Measurements from ENCODE around the gene FITM2.

Gene FITM2

DNA sequence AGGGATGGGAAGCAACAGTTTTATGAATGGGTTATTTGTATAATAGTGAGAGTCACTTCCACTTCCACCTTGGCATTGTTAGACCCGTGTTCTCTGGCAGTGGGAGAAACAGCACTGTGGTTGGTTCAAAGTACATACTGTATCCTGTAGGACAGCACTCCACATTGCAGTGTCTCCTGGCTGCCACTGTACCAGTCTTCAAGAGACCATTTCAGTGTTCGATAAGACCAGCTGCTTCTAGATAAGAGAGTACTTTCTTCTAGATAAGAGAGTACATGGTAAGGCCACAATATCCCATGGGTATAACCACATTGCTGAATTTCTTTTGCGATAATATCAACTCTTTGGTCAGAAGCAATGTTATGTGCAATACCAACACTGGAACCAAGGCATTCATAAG lies 28.8 kb downstream of the FITM2 start:
- DNase-seq, result peak; percentile 59 to 89
- TF ChIP-seq GATA1 (IDR thresholded peaks at IDR 0.05; ENCODE audit: low read depth, low read length), result peak; percentile 39
- no peak for TF ChIP-seq POLR2A (IDR thresholded peaks at IDR 0.05; ENCODE audit: low read length)

DNA sequence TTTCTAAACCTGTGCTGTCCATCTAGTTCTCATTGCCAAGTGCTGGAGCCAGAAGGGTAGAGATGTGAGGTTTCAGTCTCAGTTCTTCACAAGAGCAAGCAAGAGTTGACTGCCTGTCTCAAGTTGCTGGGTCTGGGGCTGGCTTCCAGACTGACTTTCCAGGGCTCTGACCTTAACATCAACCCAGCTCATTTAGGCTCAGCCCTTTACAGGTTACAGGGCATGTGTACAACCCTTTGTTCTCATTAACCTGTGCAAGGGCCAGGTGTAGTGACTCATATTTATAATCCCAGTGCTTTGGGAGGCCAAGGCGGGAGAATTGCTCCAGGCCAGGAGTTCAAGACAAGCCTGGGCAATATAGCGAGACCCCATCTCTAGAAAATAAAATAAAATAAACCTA lies 30.6 kb downstream of the FITM2 start:
- no peak for DNase-seq
- TF ChIP-seq POLR2A (IDR thresholded peaks at IDR 0.05; ENCODE audit: low read length) (no peak), GATA1 (IDR thresholded peaks at IDR 0.05; ENCODE audit: low read depth, low read length) (no peak)

DNA sequence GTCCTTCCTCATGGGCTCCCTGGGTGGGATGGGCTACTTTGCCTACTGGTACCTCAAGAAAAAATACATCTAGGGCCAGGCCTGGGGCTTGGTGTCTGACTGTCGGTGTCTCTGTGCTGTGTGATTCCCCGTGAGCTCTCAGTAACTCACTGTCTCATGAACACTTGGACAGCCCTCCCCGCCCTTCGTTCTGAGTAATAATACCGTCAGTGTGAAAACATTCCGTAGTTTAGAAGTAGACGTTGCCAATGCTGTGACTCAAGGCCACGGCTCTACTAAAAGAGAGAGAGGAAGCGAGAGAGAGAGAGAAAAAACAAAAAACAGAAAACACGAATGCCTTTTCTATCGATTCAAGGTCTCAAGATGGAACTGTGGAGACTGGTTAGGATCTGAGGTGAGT lies 31.8 kb downstream of the FITM2 start:
- TF ChIP-seq GATA1 (IDR thresholded peaks at IDR 0.05; ENCODE audit: low read depth, low read length) (no peak), POLR2A (IDR thresholded peaks at IDR 0.05; ENCODE audit: low read length) (no peak)
- no peak for DNase-seq

DNA sequence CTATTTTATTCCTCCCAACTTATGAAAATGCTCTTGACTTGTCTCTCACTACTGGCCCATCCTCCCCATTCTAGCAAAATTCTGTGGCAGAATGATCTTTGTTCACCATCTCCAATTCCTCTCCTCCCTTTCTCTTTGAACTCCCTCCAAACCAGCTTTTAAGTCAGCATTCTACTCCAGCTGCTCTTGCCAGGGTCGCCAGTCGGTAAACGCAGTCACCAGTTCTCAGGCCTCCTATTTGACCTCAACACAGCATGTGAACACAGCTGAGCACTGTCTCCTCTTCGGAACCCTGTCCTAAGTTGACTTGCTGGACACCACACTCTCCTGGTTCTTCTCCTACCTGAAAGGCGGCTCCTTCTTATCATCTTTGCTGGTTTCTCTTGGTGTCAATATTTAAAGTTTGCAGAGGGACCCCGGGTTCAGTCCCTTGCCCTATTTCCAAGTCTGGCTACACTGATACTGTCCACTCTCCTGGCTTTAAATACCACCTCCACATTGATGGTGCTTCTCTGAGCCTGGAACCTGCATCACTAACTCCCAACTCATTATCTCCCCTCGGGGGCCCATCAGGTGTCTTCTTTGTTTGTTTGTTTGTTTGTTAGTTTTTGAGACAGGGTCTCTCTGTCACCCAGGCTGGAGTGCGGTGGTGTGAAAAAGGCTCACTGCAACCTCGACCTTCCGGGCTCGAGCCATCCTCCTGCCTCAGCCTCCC lies 36.5 kb downstream of the FITM2 start:
- no peak for DNase-seq
- no peak for TF ChIP-seq POLR2A (IDR thresholded peaks at IDR 0.05; ENCODE audit: low read length)
- TF ChIP-seq GATA1 (IDR thresholded peaks at IDR 0.05; ENCODE audit: low read depth, low read length), result no peak

DNA sequence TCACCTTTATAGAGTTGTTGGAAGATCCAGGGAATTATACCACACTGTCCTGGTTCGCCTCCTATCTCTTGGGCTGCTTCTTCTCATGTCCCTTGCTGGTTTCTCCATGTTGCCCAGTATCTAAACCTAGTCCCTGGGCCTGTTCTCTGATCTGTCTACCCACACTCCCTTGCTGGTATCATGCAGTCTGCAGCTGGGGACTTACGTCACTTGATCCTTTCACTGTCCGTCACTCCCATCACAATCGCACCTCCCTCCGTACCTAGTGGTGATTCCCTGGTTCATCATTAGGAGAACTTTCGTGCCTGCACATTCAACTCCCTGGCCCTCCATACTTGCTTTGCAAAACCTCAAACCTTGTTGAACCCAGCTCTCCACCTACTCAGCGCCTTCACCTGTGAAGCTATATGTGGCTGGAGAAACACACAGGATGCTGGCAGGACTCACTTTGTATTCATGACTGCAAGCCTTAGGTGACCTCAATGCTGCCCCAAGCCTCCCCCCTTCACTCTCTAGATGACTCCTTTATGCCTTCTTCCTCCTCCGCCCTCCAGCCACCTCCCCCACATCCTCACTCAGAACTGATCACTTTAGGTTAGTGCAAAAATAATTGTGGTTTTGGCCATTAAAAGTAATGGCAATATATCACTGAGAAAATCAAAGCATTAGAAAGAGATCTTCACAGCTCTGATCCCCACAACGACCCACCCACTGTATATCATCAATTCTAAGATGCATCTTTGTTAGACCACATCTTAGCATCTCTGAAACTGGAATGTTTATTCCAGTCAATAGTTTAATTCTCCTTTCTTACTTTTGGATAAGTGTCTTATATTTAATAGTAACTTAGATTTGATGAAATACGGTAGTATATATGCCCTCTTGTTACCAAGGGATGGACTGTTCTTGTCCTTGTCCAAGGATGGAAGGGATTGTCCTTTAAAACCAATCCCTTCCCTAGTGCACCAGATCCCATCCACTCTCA lies 37.5 kb downstream of the FITM2 start:
- TF ChIP-seq GATA1 (IDR thresholded peaks at IDR 0.05; ENCODE audit: low read depth, low read length) (no peak), POLR2A (IDR thresholded peaks at IDR 0.05; ENCODE audit: low read length) (no peak)
- DNase-seq, result no peak

DNA sequence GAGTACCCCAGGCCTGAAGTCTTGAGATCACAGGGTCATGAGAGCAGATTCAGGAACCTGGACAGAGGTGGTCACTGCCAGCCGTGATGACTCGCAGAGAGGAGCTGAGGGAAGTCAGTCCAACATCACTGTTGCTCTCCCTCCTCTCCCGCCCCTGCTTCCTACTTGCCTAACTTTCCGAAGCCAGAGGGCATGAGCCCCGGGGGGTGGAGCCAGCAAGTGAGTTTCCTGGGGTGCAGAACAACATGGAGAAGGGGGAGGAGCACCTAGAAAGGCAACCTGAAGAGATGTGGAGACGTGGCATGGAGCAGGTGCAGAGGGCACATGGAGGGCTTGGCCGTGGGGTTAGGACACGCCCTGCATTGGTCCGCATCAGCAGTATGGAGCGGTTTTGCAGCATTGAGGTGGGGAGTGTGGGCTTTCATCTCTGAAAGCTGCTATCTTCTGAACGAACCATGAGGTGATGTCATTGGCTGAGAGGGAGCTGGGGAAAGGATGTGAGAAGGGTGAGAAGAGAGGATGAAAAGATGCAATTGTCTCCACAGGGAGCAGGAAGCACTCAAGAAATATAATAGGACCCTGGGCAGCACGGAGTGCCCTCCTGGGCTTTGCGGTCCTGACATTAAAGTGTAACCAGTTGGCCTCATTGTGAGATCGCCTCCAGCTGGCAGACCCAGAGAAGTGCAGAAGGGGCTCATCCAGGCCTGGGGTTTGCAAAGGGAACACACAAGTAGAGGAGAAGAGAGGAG lies 38.9 kb downstream of the FITM2 start:
- peak; percentile 23 to 30 for DNase-seq
- TF ChIP-seq GATA1 (IDR thresholded peaks at IDR 0.05; ENCODE audit: low read depth, low read length) (no peak), POLR2A (IDR thresholded peaks at IDR 0.05; ENCODE audit: low read length) (no peak)

DNA sequence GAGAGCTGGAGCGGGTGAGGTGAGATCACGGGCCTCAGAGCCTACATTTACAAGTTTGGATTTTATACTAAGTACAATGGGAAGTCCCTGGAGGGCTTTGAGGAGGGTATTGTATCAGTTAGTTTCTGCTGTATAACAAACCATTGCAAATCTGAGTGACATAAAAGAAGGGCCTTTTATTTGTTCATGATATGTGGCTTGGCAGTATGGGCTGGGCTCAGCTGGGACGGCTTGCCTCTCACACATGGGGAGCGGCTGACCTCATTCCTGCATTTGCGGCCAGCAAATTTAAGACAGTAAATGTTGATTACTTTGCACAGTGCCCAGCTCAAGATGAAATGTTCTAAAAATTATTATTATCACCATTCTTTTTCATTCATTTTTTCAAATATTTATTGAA lies 42.2 kb downstream of the FITM2 start:
- no peak for DNase-seq
- TF ChIP-seq POLR2A (IDR thresholded peaks at IDR 0.05; ENCODE audit: low read length) (no peak), GATA1 (IDR thresholded peaks at IDR 0.05; ENCODE audit: low read depth, low read length) (no peak)

DNA sequence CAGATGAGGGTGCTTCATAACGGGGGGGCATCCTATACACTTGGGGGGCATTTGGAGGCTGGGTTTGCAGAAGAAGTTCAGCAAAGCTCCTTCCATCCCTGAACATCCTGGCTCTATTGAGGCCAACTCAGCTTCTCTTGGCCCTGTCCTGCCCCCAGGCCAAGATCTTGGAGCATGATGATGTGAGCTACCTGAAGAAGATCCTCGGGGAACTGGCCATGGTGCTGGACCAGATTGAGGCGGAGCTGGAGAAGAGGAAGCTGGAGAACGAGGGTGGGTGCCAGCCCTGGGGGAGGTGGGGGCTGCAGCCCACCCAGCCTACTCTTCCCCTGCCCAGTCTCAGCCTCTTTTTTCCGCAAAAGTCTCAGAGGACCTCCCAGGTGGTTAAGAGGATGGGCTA lies 46.7 kb downstream of the FITM2 start:
- no peak for DNase-seq
- TF ChIP-seq GATA1 (IDR thresholded peaks at IDR 0.05; ENCODE audit: low read depth, low read length) (no peak), POLR2A (IDR thresholded peaks at IDR 0.05; ENCODE audit: low read length) (no peak)

DNA sequence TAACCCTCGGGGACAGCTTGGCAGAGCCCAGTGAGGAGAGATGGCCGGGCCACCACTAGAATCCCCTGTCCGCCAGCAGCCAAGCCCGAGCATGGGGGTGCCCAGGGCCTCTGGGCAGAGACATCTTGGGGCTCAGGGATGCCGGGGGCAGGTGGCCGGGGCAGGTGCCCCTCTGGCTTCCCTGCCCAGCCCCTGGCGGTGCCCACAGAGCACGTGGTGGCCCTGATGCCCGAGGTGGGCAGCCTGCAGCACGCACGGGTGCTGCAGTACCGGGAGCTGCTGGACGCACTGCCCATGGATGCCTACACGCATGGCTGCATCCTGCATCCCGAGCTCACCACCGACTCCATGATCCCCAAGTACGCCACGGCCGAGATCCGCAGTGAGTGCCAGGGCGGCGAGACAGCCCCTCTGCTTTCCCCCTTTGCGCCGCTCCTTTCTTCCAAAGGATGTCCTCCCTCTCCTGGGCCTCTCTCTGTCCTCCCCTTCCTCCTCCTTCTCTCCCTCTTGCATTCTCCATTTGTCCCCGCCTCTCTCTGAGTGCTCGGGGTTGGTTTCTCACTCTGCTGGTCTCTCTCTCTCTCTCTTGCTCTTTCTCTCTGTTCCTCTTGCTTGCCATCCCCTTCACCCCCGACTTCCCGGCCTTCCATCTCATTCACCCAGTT lies 52.6 kb downstream of the FITM2 start:
- no peak for DNase-seq
- TF ChIP-seq GATA1 (IDR thresholded peaks at IDR 0.05; ENCODE audit: low read depth, low read length) (no peak), POLR2A (IDR thresholded peaks at IDR 0.05; ENCODE audit: low read length) (no peak)

DNA sequence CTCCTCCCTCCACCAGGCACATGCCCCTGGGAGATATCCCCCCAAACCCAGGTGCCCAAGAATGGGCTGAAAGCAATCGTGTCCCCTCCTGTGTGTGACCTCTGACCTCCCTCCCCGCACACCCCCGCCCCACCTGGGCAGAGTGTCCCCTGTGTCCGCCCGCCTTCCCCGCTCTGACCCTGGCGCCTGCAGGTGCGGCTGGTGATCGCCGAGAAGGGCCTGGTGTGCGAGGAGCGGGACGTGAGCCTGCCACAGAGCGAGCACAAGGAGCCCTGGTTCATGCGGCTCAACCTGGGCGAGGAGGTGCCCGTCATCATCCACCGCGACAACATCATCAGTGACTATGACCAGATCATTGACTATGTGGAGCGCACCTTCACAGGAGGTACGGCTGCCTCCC lies 54.0 kb downstream of the FITM2 start:
- TF ChIP-seq POLR2A (IDR thresholded peaks at IDR 0.05; ENCODE audit: low read length) (no peak), GATA1 (IDR thresholded peaks at IDR 0.05; ENCODE audit: low read depth, low read length) (no peak)
- DNase-seq, result no peak

DNA sequence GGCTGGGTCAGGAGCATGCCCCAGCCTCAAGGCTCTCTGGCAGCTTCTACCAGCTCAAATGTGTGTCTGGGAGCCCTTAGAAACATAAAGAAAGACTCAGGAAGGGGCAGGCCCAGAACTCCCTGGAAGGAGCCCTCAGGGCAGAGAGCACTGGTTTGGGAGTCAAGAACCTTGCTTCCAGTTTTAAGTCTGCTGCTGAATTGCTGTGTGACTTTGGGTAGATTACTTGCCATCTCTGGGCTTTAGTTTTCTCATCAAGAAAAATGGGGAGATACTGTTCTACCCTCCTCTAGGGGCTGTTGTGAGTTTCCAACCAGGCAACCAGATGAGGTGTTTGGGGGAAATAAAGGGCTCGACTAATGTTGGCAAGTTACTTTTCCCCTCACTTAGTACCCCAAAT lies 55.1 kb downstream of the FITM2 start:
- TF ChIP-seq GATA1 (IDR thresholded peaks at IDR 0.05; ENCODE audit: low read depth, low read length), result no peak
- no peak for TF ChIP-seq POLR2A (IDR thresholded peaks at IDR 0.05; ENCODE audit: low read length)
- DNase-seq, result no peak

DNA sequence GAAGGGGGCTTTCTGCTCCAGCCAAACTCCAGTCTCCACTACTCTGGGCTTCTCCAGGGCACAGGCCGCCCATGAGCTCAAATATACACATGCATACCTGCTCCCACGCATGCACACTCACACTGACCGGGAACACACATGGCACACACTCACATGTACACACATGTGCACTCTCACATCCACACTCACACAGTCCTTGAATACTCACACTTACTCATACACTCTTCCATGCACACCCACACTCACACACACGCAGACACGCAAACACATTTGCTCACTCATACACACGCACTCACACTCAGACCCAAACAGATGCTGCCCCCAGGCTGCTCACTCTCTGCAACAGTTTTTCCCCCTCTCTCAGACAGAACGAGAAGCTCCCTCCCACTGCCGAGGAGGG lies 56.9 kb downstream of the FITM2 start:
- no peak for TF ChIP-seq GATA1 (IDR thresholded peaks at IDR 0.05; ENCODE audit: low read depth, low read length)
- TF ChIP-seq POLR2A (IDR thresholded peaks at IDR 0.05; ENCODE audit: low read length), result no peak
- no peak for DNase-seq

DNA sequence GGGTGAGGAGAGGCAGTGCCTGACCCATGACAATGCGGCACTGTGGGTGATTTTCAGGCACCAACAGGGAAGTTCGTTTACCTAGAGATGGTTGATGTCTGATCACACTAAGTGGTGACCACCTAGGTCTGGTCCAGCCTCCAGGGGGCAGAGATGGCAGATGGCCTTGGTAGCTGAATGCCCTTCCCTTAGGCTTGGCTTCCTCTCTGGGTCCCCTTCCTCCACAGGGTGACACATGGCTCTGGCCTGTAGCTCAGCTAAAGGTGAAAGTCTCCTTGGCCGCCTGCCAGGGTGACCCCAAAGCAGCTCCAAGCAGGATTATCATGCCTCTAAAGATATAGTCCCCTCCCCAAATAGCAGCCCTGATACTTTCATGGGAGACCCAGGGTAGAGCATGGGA lies 57.5 kb downstream of the FITM2 start:
- peak; percentile 11 to 21 for DNase-seq
- TF ChIP-seq GATA1 (IDR thresholded peaks at IDR 0.05; ENCODE audit: low read depth, low read length) (no peak), POLR2A (IDR thresholded peaks at IDR 0.05; ENCODE audit: low read length) (no peak)

All from erythroblast (primary cell).